GM19455 (cell line): ENCODE results near the gene CENPB.
"Not testable (repeated sequence)": the region's sequence is repeated elsewhere in the genome, so short reads cannot be mapped to it uniquely, and the experiment has no call there.

Source experiments
- ATAC-seq: cut with Tn5 transposase; IDR thresholded peaks from one replicate; pipeline ENCODE4 v1.9.1; 2021; ENCODE audit not compliant: unreplicated experiment

Gene CENPB

DNA sequence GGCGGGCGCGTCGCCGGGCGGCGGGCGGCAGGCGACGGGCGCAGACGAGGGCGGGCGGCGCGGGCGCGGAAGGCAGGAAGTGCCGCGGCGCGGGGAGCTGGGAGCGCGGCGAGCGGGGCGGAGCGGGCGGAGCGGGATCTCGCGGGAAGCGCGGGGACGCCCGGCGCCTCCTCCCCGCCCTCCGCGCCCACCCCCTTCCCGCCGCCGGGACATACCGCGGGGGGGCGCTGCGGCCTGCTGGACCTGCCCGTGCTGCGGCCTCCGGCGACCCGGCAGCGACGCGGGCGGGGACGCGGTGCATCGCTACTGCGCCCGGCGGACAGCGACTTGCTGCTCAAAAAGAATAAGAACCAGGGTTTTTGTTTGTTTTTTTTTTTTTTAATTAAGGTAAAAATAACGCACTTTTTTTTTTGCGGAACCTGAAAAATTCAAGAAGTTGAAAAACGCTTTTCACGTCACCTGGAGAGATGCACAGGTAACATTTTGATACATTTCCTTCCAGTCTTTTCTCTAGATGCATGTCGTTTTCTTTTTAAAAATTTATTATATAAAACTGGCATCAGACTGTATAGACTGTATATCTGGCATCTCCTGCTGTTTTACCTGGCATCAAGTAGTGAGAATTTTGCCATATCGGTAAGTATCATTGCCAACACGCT, at the start of gene CENPB:
Gene CENPB (minus strand): TSS at position 76 of the 659 bp plus-strand sequence. CDS start 257 bp downstream, outside the sequence.
- peak; percentile 77 for ATAC-seq

GRCh38 chr20:3836132-3836531, 49.6 kb upstream of the CENPB start:
- ATAC-seq = no peak

DNA sequence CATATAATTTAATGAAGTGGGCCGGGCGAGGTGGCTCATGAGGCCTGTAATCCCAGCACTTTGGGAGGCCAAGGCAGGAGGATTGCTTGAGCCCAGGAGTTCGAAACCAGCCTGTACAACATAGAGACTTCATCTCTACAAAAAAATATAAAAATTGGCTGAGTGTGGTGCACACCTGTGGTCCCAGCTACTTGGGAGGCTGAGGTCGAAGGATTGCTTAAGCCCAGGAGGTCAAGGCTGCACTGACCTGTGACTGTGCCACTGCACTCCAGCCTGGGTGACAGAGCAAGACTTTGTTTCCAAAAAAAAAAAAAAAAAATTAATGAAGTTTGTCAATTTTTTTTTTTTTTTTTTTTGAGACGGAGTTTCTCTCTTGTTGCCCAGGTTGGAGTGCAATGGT, 43.4 kb upstream of the CENPB start:
- ATAC-seq = not testable (repeated sequence)

DNA sequence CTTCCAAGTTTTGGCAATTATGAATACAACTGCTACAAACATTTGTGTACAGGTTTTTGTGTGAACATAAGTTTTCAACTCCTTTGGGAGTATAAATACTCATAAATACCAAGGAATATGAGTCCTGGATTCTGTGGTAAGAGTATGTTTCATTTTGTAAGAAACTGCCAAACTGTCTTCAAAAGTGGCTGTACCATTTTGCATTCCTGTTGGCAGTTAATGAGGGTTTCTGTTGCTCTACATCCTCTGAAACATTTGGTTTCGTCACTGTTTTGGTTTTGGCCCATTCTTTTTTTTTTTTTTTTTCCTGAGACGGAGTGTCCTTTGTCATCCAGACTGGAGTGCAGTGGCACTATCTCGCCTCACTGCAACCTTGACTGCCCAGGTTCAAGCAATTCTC, 42.3 kb upstream of the CENPB start:
- ATAC-seq = no peak

GRCh38 chr20:3826420-3826819, 39.9 kb upstream of the CENPB start:
- ATAC-seq = no peak

DNA sequence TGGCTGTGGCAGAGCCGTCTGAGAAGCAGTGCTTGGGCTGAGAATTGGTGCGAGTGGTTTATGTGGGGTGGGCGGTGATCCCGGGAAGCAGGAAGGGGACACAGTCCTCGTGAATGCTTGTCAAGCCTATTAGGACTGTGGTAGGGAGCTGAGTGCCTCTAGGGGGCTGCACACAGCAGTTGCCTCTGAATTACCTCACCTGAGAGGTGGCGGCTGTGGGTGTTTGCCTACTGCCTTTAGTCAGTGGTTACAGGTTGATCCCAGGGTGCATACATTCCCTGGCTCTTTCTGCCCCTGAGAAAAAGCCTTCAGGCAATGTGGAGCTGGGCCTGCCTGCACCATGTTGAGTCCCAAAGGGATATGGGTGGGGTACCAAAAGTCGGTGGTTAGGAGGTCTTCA, 39.0 kb upstream of the CENPB start:
- no peak for ATAC-seq

DNA sequence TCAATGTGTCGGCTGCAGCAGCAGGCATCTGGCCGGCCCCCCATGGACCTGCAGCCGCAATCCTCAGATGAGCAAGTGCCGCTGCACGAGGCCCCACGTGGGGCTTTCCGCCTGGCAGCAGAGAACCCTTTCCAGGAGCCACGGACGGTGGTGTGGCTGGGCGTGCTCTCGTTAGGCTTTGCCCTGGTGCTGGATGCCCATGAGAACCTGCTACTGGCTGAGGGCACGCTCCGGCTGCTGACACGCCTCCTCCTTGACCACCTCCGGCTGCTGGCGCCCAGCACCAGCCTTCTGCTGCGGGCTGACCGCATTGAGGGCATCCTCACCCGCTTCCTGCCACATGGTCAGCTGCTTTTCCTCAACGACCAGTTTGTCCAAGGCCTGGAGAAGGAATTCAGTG, 37.3 kb upstream of the CENPB start:
- no peak for ATAC-seq

GRCh38 chr20:3821996-3822395, 35.5 kb upstream of the CENPB start:
- no peak for ATAC-seq

GRCh38 chr20:3820901-3821727, 34.6 kb upstream of the CENPB start:
- ATAC-seq = peak; percentile 1

GRCh38 chr20:3820048-3820900, 33.7 kb upstream of the CENPB start, which contains the start of gene AP5S1:
Gene AP5S1 (plus strand): TSS chr20:3820547. CDS start chr20:3822118, 1,571 bp downstream.
- ATAC-seq = peak; percentile 87

DNA sequence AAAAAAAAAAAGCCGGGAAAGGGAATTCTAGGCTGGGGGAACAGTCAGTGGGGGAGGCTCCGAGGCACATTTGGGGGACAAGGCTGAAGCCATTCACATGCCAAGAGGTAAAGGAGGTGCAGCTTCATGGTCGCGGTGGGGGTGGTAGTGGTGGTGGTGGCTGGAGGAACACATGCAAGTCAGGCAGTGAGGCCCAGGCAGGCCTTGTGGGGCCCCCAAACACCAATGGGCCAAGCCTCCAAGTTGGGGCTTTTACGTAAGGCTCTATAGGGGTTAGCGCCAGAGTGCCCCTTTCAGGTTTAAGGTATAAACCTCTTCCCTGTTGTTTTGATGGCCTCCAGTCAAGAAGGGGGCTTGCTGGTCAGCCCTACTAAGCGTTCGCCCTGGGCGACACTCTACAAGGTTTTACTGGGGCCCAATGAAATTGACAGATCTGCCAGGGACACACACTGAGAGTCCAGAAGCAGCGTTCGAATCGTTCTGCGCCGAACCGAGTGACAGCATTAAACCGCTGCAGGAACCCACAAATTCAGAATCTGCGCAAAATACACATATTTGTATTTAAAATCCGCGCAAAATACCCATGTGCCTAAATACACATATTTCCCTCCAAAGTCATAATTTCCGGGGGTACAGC, 33.0 kb upstream of the CENPB start:
- no peak for ATAC-seq

DNA sequence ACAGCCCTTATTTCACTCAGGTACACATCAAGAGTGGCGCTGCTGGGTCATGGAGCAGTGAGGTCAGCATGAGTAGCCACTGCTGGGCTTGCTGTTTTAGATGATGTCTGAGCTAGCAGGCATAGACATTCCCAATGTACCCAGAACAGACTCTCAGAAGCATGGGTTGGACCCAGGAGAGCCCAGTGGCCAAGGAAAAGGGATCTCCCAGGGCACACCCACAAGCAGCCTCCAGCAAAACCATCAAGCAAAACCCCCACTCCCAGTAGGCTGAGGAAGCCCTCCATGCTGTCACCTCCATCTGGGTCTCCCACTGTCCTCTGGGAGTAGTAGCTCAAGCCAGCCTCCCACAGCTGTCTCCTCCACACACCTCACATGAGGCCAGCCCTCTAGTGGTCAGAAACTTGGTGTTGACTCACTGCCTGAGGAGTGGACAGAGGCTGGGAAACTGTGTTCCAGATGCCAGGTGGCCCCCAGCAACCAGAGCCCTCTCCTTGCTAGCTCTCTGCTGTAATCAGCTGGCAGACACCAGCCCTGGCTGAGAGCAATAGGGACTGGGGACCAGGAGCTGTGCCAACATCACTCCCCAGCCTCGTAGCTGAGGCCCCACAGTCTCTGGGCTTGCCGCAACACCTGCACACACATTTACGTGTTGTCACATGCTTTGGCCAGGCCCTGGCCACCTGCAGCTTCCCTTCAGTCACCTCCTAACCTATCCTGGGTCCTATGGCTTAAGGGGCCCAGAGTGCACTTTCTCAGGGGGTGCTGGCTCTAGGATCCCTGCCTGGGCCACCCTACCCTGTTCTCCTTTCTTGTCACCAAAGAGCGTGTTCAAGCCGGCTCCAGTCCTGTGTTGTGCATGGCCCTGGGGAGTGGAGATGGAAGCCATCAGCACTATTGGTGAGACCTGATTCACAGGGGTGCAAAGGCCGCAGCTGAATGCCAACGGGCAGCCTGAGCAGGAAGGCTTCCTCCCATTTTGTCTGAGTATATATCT, 31.9 kb upstream of the CENPB start:
- no peak for ATAC-seq

GRCh38 chr20:3815703-3816315, 29.3 kb upstream of the CENPB start:
- ATAC-seq = no peak

DNA sequence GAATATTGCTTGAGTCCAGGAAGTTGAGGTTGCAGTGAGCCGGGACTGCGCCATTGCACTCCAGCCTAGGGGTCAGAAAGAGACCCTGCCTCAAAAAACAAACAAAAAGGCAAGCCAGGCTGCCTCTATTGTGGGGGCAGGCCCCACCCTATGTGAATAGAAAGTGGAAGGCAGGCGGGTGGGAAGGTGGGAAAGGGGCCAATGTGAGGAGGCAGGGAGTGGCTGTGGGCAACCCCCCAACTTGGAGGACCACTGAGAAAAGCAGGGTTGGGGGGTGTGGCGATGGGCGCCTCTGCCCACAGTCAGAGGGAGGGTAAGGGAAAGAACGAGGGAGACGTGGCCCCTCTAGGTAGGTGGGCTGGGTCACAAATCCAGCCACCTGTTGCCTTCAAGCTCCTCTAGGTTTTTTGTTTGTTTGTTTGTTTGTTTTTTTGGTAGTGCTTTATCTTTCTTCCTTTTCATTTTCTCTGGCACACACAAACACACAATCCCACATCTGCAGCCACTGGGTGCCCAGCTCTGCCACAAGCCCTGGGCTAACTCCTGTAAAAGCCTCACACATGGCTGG, 28.5 kb upstream of the CENPB start:
- no peak for ATAC-seq

DNA sequence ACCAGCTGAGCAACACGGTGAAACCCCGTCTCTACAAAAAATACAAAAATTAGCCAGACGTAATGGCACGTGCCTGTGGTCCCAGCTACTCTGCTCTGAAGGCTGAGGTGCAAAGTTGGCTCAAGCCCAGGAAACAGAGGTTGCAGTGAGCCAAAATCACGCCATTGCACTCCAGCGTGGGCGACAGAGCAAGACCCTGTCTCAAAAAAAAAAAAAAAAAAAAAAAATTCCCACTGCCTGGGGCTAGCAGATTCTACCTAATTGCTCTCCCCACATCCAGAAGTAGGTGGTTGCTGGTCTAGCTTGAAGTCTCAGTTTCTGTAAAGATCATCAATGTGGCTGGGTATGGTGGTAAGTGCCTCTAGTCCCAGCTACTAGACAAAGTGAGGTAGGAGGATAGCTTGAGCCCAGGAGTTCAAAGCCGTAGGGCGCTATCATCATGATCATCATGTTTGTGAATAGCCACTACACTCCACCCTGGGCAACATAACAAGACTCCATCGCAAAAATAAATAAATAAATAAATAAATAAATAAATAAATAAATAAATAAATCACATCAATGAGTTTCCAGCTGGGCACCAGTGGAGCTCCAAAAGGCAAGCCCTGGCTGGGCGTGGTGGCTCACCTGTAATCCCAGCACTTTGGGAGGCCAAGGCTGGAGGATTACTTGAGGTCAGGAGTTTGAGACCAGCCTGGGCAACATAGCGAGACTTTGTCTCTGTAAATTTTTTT, 27.5 kb upstream of the CENPB start:
- ATAC-seq = no peak

DNA sequence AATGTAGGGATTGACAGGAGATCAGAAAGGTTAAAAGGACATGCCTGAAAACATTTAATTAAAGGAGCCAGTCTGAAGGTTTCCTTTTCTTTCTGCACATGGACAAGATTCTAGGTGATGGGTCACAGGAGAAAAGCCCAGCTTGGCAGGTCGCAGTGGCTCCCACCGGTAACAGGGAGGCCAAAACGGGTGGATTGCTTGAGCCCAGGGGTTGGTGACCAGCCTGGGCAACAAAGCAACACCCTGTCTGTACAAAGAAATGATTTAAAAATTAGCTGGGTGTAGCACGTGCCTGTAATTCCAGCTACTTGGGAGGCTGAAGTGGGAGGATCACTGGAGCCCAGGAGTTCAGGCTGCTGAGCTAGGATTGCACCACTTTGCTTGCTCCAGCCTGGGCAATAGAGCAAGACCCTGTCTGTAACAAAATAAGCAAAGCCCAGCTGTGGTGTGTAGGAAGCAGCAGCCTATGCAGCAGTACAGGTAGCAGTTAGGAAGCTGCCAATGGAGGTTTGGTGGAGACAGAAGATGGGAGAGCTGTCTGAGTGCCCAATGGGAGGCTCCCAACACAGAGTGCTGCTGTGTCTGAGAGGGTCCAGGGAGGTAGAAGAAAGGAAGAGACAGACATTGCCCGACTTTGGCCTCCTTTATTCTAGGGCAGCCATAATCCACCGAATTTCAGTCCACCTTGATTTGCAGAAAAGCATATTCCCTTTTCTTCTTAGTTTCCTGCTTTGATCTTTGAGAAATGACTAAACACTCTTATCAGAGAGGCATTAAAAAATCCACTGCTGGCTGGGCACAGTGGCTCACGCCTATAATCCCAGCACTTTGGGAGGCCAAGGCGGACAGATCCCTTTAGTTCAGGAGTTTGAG, 26.7 kb upstream of the CENPB start:
- no peak for ATAC-seq

DNA sequence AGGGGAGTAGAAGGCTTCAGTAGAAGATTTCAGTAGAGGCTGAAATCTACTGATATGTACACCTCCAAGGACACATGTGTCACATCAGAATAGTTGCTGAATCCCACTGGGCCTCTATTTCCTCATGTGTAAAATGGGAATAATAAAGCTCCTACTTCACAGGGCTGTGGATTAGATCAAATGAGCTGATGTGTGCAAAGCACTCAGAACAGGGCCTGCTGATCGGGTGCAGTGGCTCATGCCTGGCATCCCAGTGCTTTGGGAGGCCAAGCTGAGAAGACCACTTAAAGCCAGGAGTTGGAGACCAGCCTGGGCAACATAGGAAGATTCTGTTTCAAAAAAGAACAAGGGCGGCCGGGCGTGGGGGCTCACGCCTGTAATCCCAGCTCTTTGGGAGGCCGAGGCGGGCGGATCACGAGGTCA, 25.7 kb upstream of the CENPB start:
- ATAC-seq = no peak
